GM18505 (cell line): ENCODE data around the gene PTPN4.

Experiments used
- ATAC-seq: cut with Tn5 transposase; IDR thresholded peaks from one replicate; pipeline ENCODE4 v1.9.1; 2021; ENCODE audit not compliant: unreplicated experiment
- POLR2A ChIP-seq: IDR thresholded peaks from 4 replicates; pipeline ENCODE4 v1.6.1; 2011; ENCODE audit warnings: borderline replicate concordance; ENCODE audit not compliant: insufficient read depth, insufficient read length; ENCODE audit errors: extremely low read depth

Gene PTPN4

DNA sequence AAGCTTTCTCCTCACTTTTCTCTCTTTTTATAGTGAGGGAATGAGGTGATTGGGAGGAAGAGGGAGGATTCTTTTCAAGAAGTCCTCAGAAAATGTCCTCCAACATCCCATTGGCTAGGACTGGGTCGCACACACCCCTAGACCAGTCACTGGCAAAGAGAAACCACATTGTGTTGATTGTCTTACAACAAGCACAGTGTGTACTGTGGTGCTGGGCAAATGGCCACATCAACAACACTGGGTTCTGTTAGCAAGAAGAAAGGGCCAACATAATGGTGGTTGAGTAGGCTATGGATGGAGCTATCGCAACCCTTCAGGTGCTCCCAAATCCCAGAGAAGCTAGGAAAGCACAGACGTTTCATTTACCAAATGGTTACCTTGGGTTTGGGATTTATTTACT, 18.7 kb upstream of the PTPN4 start:
- TF ChIP-seq POLR2A: no peak
- no peak for ATAC-seq

DNA sequence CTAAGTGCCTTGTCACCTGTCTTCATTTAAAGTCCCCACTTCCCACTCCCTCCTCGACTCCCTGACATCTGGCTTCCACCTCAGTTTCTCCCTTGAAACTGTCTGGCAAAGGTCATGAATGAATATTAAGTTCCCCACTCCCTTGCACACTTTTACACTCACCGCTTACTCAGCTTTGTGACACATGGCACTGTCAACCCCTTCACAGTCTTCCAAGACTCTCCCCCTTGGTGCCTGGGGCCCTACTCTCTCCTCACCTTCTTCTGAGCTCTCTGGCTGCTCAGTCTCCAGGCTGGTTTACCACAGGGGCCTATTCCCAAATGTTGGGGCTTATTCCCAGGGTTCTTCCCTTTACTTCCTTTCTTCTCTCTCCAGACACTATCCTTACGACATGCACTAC, 17.9 kb upstream of the PTPN4 start:
- no peak for TF ChIP-seq POLR2A
- ATAC-seq: no peak

DNA sequence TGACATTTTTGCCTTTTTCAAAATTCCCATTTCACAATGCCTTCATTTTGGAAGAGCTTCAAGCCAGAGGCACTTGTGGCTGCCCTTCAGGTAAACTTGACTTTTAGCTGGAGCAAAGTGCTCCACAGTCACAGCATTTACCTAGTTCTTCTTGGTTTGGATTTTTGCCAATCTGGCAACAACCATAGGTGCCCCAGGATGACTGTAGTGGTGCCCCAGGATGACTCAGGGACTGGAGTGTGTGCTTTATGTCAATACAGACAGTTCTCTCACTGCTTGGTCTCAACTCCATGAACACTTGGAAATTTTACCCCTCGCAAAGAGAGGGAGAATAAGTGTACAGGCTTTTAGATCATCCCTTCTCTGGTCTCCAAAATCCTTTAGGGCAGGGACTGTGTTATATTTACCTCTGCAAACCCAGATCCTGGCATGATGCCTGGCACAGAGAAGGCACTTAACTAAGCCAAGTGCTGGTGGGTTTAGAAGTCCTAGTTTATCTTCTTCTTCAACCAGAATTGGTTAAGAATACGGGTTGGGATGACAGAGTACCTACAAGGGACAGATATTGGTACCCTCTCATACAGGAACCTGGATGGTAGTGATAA, 15.3 kb upstream of the PTPN4 start:
- no peak for ATAC-seq
- no peak for TF ChIP-seq POLR2A

DNA sequence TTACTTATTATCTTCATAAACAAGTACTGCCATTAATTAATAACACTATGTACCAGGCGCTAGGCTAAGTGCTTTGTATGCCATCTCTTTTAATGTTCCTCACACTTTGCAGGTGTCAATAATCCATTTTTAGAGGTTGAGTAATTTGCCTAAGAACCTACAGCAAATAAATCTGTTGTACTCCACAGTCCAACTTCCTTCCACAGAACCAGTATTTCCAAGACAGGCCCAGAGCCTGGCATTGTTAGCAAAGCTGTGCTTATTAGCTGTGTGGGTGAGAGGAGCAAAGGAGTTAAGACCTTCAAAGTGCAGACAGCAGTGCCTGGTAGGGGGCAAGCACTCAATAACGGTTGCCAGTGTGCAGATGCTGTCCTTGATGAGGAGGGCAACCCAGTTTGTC, 14.2 kb upstream of the PTPN4 start:
- ATAC-seq: no peak
- TF ChIP-seq POLR2A: no peak

DNA sequence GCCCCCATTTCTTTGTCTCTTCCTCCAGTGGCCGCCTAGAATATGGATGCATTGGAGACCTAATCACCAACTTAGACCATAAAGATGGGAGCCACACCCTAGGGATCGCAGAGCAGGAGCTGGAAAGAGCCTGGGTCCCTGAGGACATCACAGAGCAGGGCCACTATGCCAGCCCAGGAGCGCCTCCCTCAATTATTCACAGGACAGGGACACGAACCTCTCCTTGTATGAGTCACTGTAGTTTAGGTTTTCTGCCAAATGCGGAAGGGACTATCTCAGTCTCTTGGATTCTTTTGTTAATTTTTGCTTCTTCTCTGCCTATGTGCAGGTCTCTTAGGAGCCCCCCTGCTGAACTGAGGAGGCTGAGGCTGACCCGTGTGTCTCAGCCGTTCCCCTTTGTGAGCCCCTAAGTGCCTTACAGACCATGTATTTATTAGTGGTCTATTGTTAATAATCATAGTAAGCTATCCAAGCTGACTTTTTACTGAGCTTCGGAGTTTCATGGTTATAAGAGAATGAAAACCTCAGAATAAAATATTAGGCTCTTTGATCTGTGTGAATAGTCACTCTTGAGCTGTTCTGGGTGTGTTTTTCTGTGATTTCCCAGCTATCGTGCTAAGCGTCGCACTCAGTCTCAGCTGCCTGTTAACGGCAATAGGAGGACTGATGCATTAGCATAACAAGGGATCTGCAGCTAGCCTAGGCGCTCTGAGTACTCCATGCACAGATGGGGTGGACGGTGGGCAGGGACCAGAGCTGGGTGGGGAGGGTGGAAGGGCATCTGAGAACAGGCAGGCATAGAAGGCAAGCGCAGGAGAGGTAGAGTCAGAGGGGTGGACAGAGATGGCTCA, 12.7 kb upstream of the PTPN4 start:
- no peak for ATAC-seq
- TF ChIP-seq POLR2A: no peak

DNA sequence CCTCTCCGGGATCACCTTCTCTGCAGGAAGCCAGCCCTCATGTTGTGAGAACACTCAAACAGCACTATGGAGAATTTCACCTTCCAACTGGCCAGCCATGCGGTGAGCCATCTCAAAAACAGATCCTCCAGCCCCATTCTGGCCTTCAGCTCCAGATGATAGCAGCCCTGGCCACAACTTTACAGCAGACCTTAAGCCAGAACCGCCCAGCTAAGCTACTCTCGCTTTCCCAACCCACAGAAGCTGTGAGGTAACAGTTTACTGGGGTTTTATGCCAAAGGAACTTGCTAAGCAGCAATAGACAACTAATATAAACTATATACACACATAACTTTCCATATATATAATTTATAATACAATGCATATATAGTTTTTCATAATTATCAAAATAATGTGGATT, 11.6 kb upstream of the PTPN4 start:
- no peak for ATAC-seq
- no peak for TF ChIP-seq POLR2A

DNA sequence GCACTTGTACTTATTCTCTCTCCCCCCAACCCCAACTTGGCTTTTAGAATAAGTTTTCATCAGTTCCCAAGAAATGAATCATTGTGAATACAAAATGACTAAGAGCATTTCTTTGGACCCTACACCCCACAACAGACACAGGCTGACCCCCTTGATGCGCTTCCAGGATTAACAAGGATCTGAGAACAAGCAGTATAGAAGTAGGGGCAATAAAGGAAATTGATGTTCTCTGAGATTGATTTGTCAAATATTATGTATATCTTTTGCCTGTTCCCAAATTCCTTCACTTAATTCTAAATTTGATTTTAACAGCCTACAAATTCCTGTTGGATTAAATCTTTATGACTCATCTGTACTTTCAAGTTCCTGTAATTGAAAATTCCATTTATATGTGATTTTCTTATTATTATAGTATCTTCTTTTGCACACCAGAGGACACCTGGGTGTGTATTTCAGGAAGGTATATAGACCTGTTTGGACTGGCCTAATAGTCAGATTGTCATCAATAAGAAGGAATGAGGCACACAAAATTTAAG, 10.2 kb upstream of the PTPN4 start:
- TF ChIP-seq POLR2A: no peak
- no peak for ATAC-seq

DNA sequence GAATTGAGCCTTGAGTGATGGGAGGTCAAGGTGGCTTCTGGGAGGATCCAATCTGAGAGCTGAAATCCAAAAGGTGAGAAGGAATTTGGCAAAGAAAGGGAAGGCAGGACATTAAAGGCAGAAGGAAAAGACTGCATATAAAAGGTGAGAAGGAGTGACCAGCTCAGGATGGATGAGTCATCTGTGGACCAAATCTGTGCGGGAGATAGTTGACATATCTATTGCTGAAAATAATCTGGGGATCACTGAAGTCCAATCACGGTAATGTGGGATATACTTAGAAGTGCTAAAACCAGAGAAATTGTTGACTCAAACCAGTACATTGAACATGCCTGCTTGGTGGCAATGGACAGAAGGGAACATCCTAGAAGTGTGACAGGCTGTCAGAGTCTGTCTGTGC, 8.0 kb upstream of the PTPN4 start:
- ATAC-seq: no peak
- TF ChIP-seq POLR2A: no peak

DNA sequence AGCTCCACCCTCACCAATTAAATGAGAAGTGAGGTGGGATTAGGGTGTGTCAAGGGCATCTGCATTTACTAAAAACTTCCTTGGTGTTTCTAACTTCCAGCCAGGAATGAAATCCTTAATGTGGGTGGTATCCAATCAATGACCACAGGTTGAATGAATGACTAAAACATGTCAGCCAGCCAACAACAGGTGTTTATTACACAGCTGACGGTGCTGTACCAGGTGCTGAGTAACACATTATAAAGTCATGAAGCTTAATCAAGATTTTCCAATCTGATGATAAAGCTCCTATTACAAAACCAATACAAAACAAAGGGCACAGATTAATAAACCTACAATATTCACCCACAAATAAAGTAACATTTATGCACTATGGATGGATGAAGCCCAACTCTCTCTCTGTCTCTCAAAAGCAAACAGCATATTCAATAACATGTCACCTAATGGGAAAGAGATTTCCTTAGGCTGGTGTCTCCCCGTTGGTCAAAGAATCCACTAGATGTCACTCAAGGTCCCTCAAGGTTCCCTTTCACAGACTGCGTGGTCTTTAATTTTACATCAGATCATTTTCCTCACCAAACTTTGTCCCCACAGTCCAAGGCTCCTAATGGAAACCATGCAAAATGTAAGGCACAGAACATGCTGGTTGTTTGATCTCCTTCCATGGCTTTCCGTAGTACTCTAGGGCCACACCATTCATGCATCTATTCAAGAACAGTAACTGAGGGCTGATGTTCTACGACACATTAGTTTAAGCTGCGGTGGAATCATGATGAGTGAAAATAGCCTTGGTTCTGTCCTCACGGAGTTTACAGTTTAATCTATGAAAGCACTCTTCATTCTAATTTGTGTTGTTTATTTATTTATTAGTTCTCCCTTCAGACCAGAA, 6.4 kb upstream of the PTPN4 start:
- no peak for TF ChIP-seq POLR2A
- no peak for ATAC-seq

DNA sequence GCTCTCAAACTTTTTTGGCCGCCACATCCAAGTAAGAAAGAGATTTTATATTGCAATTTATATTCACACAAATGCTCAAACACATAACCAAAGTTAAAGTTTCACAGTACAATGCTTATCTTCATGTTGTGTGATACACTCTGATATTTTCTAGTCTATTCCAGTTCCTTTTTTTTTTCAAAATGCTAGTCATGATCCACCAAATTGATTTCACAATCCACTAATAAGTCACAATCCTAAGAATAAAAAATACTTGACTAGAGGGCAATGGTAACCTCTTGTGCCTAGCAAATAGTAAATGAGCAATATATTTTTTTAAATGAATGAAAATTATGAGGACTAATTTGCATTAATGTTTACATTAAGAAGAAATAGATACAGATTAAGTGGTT, 5.8 kb upstream of the PTPN4 start:
- ATAC-seq: no peak
- TF ChIP-seq POLR2A: no peak

DNA sequence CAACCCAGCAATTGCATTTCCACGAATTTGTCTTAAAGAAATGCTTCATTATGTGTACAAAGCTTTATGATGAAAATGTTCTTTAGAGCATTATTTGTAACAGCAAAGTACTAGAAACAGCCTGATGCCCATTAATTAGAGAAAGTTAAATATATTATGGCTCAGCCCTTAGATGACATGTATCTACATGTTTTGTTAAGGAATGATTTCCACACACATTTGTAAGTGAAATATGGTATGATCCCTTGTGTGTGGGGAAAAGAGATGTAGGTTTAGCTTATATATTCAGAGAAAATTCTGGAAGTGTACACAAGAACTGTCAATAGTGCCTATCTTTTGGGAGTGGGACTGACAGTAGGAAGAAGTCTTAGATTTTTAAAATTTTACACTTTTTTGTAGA, 3.8 kb upstream of the PTPN4 start:
- ATAC-seq: no peak
- no peak for TF ChIP-seq POLR2A

DNA sequence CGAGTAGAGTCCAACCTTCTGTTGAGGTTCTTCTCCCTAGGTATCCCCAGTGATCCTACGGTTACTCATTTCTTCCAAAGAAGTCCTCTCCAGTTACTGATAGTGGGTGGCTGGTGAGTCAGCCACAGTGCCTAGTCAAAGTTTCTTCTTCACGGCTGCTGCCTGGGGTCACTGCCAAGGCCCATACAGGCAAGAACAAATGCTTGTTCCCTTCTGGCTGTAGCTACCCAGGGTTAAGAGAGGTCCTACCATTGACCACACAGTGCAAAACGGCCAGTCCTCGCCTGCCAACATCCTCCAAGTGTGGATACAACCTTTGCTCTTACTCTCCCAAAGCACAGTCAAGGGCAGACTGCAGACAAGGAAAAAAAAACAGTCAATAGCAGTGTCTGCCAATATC, 2.9 kb upstream of the PTPN4 start:
- ATAC-seq: no peak
- TF ChIP-seq POLR2A: no peak

DNA sequence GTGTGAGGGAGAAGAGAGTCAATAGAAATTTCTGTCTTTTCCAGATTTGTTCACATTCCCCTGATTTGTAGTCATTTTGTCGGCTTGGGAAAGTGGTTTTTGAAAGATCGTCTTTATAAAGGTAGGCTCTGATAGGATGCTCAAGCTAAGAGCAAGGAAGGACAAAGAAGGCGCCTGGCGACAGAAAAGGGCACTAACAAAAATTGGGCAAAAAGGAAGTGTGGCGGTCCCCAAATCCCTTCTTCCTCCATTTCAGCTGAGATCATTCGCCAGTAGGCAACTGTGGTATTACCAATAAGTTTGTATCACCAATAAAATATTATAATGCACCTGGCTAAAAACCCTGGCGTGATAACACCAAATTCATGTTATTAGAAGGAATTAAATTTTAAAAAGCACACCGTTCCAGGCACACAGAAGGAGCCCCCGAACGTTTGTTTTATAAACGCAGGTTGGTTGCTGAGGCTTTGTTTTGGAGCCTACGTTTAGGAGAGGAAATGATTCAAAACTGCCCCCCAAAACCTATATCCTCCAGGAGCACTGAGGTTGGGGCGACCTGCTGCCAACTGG, 756 bp upstream of the PTPN4 start:
- no peak for TF ChIP-seq POLR2A

More for the DNA sequence above, 756 bp upstream of the PTPN4 start:
- no peak for ATAC-seq
